CD1c-positive myeloid dendritic cell (primary cell): ENCODE data around the gene BLOC1S6.

Experiments used
- DNase-seq: peaks from one replicate; pipeline ENCODE4 v3.0.0-alpha.2; 2016; ENCODE audit errors: extremely low spot score

BLOC1S6 gene

GRCh38 chr15:45588219-45588875 is 1.2 kb downstream of the BLOC1S6 start:
- peak; percentile 45 for DNase-seq

- DNase-seq: peak; percentile 52
Measured at GRCh38 chr15:45589256-45589655, 2.1 kb downstream of the BLOC1S6 start.

- no peak for DNase-seq
Measured at GRCh38 chr15:45594319-45594718, 7.1 kb downstream of the BLOC1S6 start.

GRCh38 chr15:45594835-45595530 is 7.8 kb downstream of the BLOC1S6 start:
- DNase-seq: no peak

- DNase-seq: peak; percentile 85
Measured at GRCh38 chr15:45603881-45604280, 16.7 kb downstream of the BLOC1S6 start.

- peak; percentile 86 for DNase-seq
Measured at GRCh38 chr15:45604326-45604725, 17.1 kb downstream of the BLOC1S6 start.

- DNase-seq: peak; percentile 89
Measured at GRCh38 chr15:45606413-45606812, 19.2 kb downstream of the BLOC1S6 start.

GRCh38 chr15:45606841-45607240 is 19.7 kb downstream of the BLOC1S6 start:
- DNase-seq: peak; percentile 80

- peak; percentile 57 for DNase-seq
Measured at GRCh38 chr15:45611305-45611704, 24.1 kb downstream of the BLOC1S6 start.

- no peak for DNase-seq
Measured at GRCh38 chr15:45612790-45613415, 25.7 kb downstream of the BLOC1S6 start.

GRCh38 chr15:45616901-45617323 is 29.7 kb downstream of the BLOC1S6 start:
- no peak for DNase-seq

- no peak for DNase-seq
Measured at GRCh38 chr15:45618813-45619212, 31.6 kb downstream of the BLOC1S6 start.

- DNase-seq: no peak
Measured at GRCh38 chr15:45628136-45628535, 41.0 kb downstream of the BLOC1S6 start.

GRCh38 chr15:45630917-45631691 is 43.9 kb downstream of the BLOC1S6 start:
- DNase-seq: no peak

- no peak for DNase-seq
Measured at GRCh38 chr15:45631776-45632175, 44.6 kb downstream of the BLOC1S6 start.

GRCh38 chr15:45634432-45635190 is 47.4 kb downstream of the BLOC1S6 start, which contains the start of gene SQOR:
Gene SQOR (plus strand): TSS chr15:45635029. CDS start chr15:45658924, 23,895 bp downstream.
- peak; percentile 96 for DNase-seq

GRCh38 chr15:45635191-45635638 is 48.0 kb downstream of the BLOC1S6 start:
- peak; percentile 58 for DNase-seq

- no peak for DNase-seq
Measured at GRCh38 chr15:45635763-45636292, 48.6 kb downstream of the BLOC1S6 start.

GRCh38 chr15:45637141-45637540 is 50.0 kb downstream of the BLOC1S6 start:
- DNase-seq: no peak

GRCh38 chr15:45637552-45638033 is 50.4 kb downstream of the BLOC1S6 start:
- peak; percentile 90 for DNase-seq

GRCh38 chr15:45640616-45641015 is 53.4 kb downstream of the BLOC1S6 start:
- no peak for DNase-seq
